ENCODE results near the gene FZD2. TPM values are rescaled to one million over a fixed set of nuclear protein-coding genes. Genes with fewer than 3 reads are reported as not detected.

The FZD2 gene
- total and polyA plus RNA-seq, 9 of the 15 experiments (the other 6 are each of a cell fraction or from before 2014, with no cell fraction given), result 0.03 to 4.5 (median 1.1) TPM; not detected in 1

GRCh38 chr17:44541884-44542581 lies 15.3 kb upstream of the FZD2 start:
- Histone ChIP-seq H3K4me3 (no peak overlapping the region), H3K27ac (ENCODE audit: extremely low read depth, low read depth, low read length) (no peak overlapping the region), H3K36me3 (ENCODE audit: control insufficient read depth, insufficient read depth, low read length) (no peaks in the 10 kb centered on the region), H3K9me3 (replicated peaks; ENCODE audit: control insufficient read depth, insufficient read depth, low read depth, low read length) (no peaks in the 10 kb centered on the region), H3K4me2 (ENCODE audit: insufficient read depth, low read length) (no peak overlapping the region), H2AFZ (ENCODE audit: low read depth, low read length) (no peak overlapping the region), H3K79me2 (ENCODE audit: control insufficient read depth, insufficient read depth, low read length) (no peaks in the 10 kb centered on the region), H3K27me3 (ENCODE audit: control insufficient read depth in 2 of 2, insufficient read depth in 2 of 2, low read length in 2 of 2) (no peaks in the 10 kb centered on the region; a peak in 1 of 5 replicates), H3K9me1 (ENCODE audit: control insufficient read depth, insufficient read depth, low read length) (peaks cover 7% of the 10 kb centered on the region), H3K4me1 (replicated peaks in 1 of 2; ENCODE audit: control insufficient read depth in 2 of 2, insufficient read depth in 2 of 2, low read length in 2 of 2) (peaks cover 8 to 16% of the 10 kb centered on the region in 2 experiments), H4K20me1 (replicated peaks; ENCODE audit: control insufficient read depth, insufficient read depth, low read length) (no peaks in the 10 kb centered on the region), H3K9ac (ENCODE audit: insufficient read depth in 1 of 2, low read depth in 2 of 2, low read length in 2 of 2) (no peak overlapping the region)
- no peak for TF ChIP-seq MYNN (IDR thresholded peaks at IDR 0.05)
- no peak for TF ChIP-seq MYNN (CRISPR knock-in tag; IDR thresholded peaks at IDR 0.05)
- no peak for TF ChIP-seq ZNF512 (tag; IDR thresholded peaks at IDR 0.05)
- no peak for TF ChIP-seq ZNF644 (tag; IDR thresholded peaks at IDR 0.05; ENCODE audit: low read depth)
- peak; percentile 67 for TF ChIP-seq NFIC (IDR thresholded peaks at IDR 0.05)
- no peak for TF ChIP-seq U2AF1 (optimal IDR thresholded peaks at IDR 0.05; ENCODE audit: low read depth, low read length)
- no peak for TF ChIP-seq RBM22 (IDR thresholded peaks at IDR 0.05; ENCODE audit: low read depth, low read length, poor library complexity, severe bottlenecking)
- no TSS peak for BruUV-seq (replicated peaks)
- WGBS (ENCODE audit: insufficient coverage, low coverage, missing lambda C conversion rate), result 20% methylated on average over 8 of the region's 8 CpGs
- in situ Hi-C loops (cut with MboI), result no loop called here
- intact Hi-C loops (cut with micrococcal nuclease), result no loop called here
- POLR2A ChIA-PET, result interaction anchor here (0.7 kb wide), 1 partner anchor 82 kb away, joined by 5 read pairs; no protein-coding TSS in a partner anchor
- ATAC-seq (no peak), FAIRE-seq (no peak), DNase-seq (ENCODE audit: extremely low read depth in 1 of 4, low spot score in 3 of 4) (no peak)
- CTCF ChIA-PET (ENCODE audit: low intra/inter-chr PET ratio), result no interaction called here

Measured in K562 (cell line).